ENCODE measurements around the gene FPR1. TPM values are rescaled to one million over a fixed set of nuclear protein-coding genes. Genes with fewer than 3 reads are reported as not detected.
"Not testable (repeated sequence)": the region's sequence is repeated elsewhere in the genome, so short reads cannot be mapped to it uniquely, and the experiment has no call there.

Gene FPR1
- total RNA-seq, 1 donor from 2014 or later: not detected

GRCh38 chr19:51779703-51780102, 28.0 kb upstream of the FPR1 start:
- intact Hi-C loops (cut with micrococcal nuclease): no loop called here

GRCh38 chr19:51779181-51779580, 27.5 kb upstream of the FPR1 start:
- intact Hi-C loops (cut with micrococcal nuclease): no loop called here

- intact Hi-C loops (cut with micrococcal nuclease): no loop called here
Observed at GRCh38 chr19:51777570-51778462, 26.1 kb upstream of the FPR1 start.

GRCh38 chr19:51776561-51776960, 24.9 kb upstream of the FPR1 start:
- intact Hi-C loops (cut with micrococcal nuclease): not testable (repeated sequence)

- intact Hi-C loops (cut with micrococcal nuclease): no loop called here
Observed at GRCh38 chr19:51772977-51773376, 21.3 kb upstream of the FPR1 start.

GRCh38 chr19:51771376-51772130, 19.9 kb upstream of the FPR1 start:
- intact Hi-C loops (cut with micrococcal nuclease): no loop called here

- intact Hi-C loops (cut with micrococcal nuclease): no loop called here
Observed at GRCh38 chr19:51766461-51766860, 14.8 kb upstream of the FPR1 start.

GRCh38 chr19:51765086-51765485, 13.4 kb upstream of the FPR1 start:
- intact Hi-C loops (cut with micrococcal nuclease): no loop called here

- intact Hi-C loops (cut with micrococcal nuclease): no loop called here
Observed at GRCh38 chr19:51761696-51762095, 10.0 kb upstream of the FPR1 start.

- intact Hi-C loops (cut with micrococcal nuclease): no loop called here
Observed at GRCh38 chr19:51760697-51761356, 9.1 kb upstream of the FPR1 start, which contains the start of gene FPR2. Gene FPR2, plus strand, starts transcription at chr19:51761180. Its CDS starts 7,479 bp downstream, at chr19:51768659.

GRCh38 chr19:51755571-51755970, 3.9 kb upstream of the FPR1 start:
- intact Hi-C loops (cut with micrococcal nuclease): no loop called here

GRCh38 chr19:51754770-51755169, 3.1 kb upstream of the FPR1 start:
- intact Hi-C loops (cut with micrococcal nuclease): no loop called here

- intact Hi-C loops (cut with micrococcal nuclease): no loop called here
Observed at GRCh38 chr19:51754109-51754508, 2.4 kb upstream of the FPR1 start.

GRCh38 chr19:51750400-51751094, 1.1 kb downstream of the FPR1 start:
- intact Hi-C loops (cut with micrococcal nuclease): no loop called here

- intact Hi-C loops (cut with micrococcal nuclease): no loop called here
Observed at GRCh38 chr19:51749979-51750378, 1.7 kb downstream of the FPR1 start.

GRCh38 chr19:51746731-51747130, 4.9 kb downstream of the FPR1 start:
- intact Hi-C loops (cut with micrococcal nuclease): no loop called here

GRCh38 chr19:51743405-51743804, 8.3 kb downstream of the FPR1 start:
- intact Hi-C loops (cut with micrococcal nuclease): no loop called here

GRCh38 chr19:51742789-51743188, 8.9 kb downstream of the FPR1 start:
- intact Hi-C loops (cut with micrococcal nuclease): no loop called here

- intact Hi-C loops (cut with micrococcal nuclease): no loop called here
Observed at GRCh38 chr19:51740356-51740755, 11.3 kb downstream of the FPR1 start.

- intact Hi-C loops (cut with micrococcal nuclease): no loop called here
Observed at GRCh38 chr19:51739466-51740213, 12.0 kb downstream of the FPR1 start.

Measured in T-helper 2 cell treated with Interferon-gamma antibody and Interleukin-4, amounts not matched to agents 100 ng/mL and 5 ng/mL, for 36 hours (primary cell).